Adrenal gland (tissue), 12 donors: ENCODE data around the gene PINK1. TPM values are rescaled to one million over a fixed set of nuclear protein-coding genes. Genes with fewer than 3 reads are reported as not detected.
A peak's percentile ranks its signal among the peaks of the same experiment; 100 is the strongest.
"Not testable (repeated sequence)": the region's sequence is repeated elsewhere in the genome, so short reads cannot be mapped to it uniquely, and the experiment has no call there.

ENCODE experiments used
- DNase-seq, 7 donors: peaks; one replicate each; pipeline ENCODE4 v3.0.0-alpha.2; 2019 to 2020
- H3K27ac ChIP-seq, 5 donors: fragments of 200-600 bp; sonication (generic) in 4 of 5; 1 replicate in 3 of 5; 2 replicates in 2 of 5; pipeline versions ENCODE4 v1.5.1 to v1.8.0; 2016 to 2020; ENCODE audit warnings: mild to moderate bottlenecking in 1 of 5
- H3K27me3 ChIP-seq: fragments of 200-600 bp; 2 replicates; pipeline ENCODE4 v1.8.0; 2021
- H3K36me3 ChIP-seq, 2 donors: fragments of 200-600 bp; replicated peaks in 1 of 2; 1 replicate in 1 of 2; 2 replicates in 1 of 2; pipeline versions ENCODE4 v1.5.1 to v1.8.0; 2018 to 2022
- H3K4me1 ChIP-seq, 2 donors: fragments of 200-600 bp; replicated peaks in 1 of 2; 1 replicate in 1 of 2; 2 replicates in 1 of 2; pipeline versions ENCODE4 v1.5.1 to v1.8.0; 2018 to 2021
- H3K4me3 ChIP-seq, 4 donors: fragments of 200-600 bp; sonication (generic) in 3 of 4; one replicate each; pipeline ENCODE4 v1.5.1; 2016 to 2018
- H3K9me3 ChIP-seq, 3 donors: fragments of 200-600 bp; sonication (generic) in 1 of 3; replicated peaks in 1 of 3; 1 replicate in 2 of 3; 2 replicates in 1 of 3; pipeline versions ENCODE4 v1.5.1 to v1.8.0; 2016 to 2021
- POLR2A ChIP-seq, 2 donors: fragments of 450-650 bp; IDR thresholded peaks; one replicate each; pipeline ENCODE4 v1.6.1; 2017; ENCODE audit warnings: antibody characterized with exemption in 2 of 2, mild to moderate bottlenecking in 2 of 2, moderate library complexity in 1 of 2
- WGBS, 4 donors: extraction: QIAGEN DNeasy Blood & Tissue Kit in 2 of 4; methylation state at CpG; one replicate each; pipeline versions ENCODE4 v1.1.5 to v1.1.7; 2013 to 2017; 5-methylcytosine and 5-hydroxymethylcytosine counted together
- intact Hi-C, 2 donors: fragments of 100-400 bp; cut with DNase I; formaldehyde crosslinking; loops; one replicate each; pipeline versions ENCODE4 v1.14.1 to v1.15.0; 2022 to 2023
- polyA plus RNA-seq, 3 donors: library from polyadenylated mRNA; stranded (reverse); fragments of 200-250 nt in 2 of 3; fragments of 350-450 nt in 1 of 3; fragmentation: Illumina TruSeq in 1 of 3; extraction: RNeasy Lipid Tissue Mini Kit (QIAGEN cat#74804) in 1 of 3; gene quantifications; one replicate each; pipeline ENCODE4 v1.2.3, GENCODE V29; 2013 to 2014
- total RNA-seq, 9 donors: library from RNA; depleted of rRNA in 4 of 9; stranded (reverse); fragments of >200 nt in 4 of 9; fragments of 120-200 nt in 1 of 9; fragmentation: NEBNext Ultra II Directional in 1 of 9; extraction: Animal tissue kit (Norgen Biotek cat#: 25700) in 1 of 9; gene quantifications; one replicate each; pipeline versions ENCODE4 v1.1.0 to v1.2.4, GENCODE V29; 2013 to 2023
- TF ChIP-seq, protein P1 (sequence below), 6 experiments: fragments of 450-650 bp in 4 of 6; fragments of 200-600 bp in 2 of 6; sonication (generic) in 1 of 6; IDR thresholded peaks; 1 replicate in 5 of 6; 2 replicates in 1 of 6; pipeline versions ENCODE4 v1.5.1 to v1.8.0; 2016 to 2021; ENCODE audit warnings: antibody characterized with exemption in 6 of 6, mild to moderate bottlenecking in 2 of 6, moderate library complexity in 1 of 6
- donor health status: healthy with polysubstance abuse.
- donor health status: Bipolar disorder and iron deficiency.
- donor health status: DM: yes; HTN: yes; CAD: no.
- donor health status: DM: no; HTN: no; CAD: no.
- donor health status: DM: no; HTN: no; CAD: no.
- donor health status: DM: yes; HTN: yes; CAD: no.

PINK1 gene
- total and polyA plus RNA-seq, 12 donors: 98.4 to 586 (median 257) TPM

DNA sequence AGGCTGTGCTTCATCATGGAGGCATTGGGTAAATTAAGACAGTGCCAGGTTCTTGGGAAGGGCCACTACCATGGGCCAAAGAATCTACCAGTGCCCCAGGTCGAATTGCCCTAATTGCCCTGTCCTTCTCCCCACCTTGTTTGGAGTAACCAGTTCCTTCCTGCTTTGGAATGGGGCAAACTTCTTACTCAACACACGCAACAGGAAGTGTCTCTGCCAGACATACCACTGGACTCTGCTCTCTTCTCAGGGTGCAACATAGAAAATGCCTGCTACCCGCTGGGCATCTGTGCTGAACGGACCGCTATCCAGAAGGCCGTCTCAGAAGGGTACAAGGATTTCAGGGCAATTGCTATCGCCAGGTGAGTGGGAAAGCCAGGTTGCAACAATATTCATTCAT is 28.6 kb upstream of the PINK1 start:
- Histone ChIP-seq H3K9me3 (no peaks in the 10 kb centered on the region), H3K27ac (no peak overlapping the region), H3K4me3 (no peak overlapping the region), H3K4me1 (no peaks in the 10 kb centered on the region), H3K36me3 (no peaks in the 10 kb centered on the region), H3K27me3 (no peaks in the 10 kb centered on the region)
- intact Hi-C loops: no loop called here
- DNase-seq: no peak
- no peak for TF ChIP-seq POLR2A (IDR thresholded peaks at IDR 0.05)
- TF ChIP-seq, protein P1, sequence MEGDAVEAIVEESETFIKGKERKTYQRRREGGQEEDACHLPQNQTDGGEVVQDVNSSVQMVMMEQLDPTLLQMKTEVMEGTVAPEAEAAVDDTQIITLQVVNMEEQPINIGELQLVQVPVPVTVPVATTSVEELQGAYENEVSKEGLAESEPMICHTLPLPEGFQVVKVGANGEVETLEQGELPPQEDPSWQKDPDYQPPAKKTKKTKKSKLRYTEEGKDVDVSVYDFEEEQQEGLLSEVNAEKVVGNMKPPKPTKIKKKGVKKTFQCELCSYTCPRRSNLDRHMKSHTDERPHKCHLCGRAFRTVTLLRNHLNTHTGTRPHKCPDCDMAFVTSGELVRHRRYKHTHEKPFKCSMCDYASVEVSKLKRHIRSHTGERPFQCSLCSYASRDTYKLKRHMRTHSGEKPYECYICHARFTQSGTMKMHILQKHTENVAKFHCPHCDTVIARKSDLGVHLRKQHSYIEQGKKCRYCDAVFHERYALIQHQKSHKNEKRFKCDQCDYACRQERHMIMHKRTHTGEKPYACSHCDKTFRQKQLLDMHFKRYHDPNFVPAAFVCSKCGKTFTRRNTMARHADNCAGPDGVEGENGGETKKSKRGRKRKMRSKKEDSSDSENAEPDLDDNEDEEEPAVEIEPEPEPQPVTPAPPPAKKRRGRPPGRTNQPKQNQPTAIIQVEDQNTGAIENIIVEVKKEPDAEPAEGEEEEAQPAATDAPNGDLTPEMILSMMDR (IDR thresholded peaks at IDR 0.05): no peak
- 81 to 91% (median 85%) methylated on average over 7 of the region's 7 CpGs for WGBS, 4 donors

DNA sequence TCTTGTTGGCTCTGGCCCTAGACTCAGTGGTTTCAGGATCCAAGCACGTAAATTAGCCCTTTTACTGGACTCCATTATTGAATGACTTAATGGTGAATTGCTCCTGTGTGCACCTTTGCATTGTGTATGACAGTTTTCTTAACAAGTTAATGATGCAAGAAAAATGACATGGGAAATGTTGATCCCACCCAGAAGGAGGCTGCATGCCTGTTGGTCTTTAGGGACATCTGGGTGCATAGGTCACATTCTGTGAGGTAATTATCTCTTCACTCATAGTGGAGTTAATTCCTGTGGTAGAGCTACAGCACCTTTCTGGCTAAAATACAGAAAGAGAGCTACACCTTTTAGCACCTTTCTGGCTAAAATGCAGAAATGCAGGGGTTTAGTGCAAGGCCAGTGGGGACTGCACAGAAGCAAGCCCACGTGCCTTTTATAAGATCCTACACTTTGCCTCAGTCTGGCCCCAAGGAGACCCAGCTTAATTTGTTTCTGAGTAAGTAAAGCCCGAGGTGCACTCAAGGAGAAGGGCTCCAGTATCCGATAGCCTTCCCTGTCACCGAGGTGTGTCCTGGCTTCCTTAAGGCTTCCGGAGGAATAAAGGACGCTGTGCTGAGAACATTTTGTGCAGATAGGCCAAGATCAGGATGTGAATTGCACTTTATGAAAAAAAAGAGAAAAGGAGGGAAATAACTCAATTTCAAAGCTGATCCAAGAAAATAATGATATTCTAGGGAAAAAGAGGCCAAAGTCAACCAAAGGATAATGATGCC is 26.3 kb upstream of the PINK1 start:
- DNase-seq, H3K36me3 ChIP-seq, H3K27me3 ChIP-seq, H3K4me3 ChIP-seq, intact Hi-C loops, H3K4me1 ChIP-seq, H3K9me3 ChIP-seq: not testable (repeated sequence)
- WGBS, 4 donors: 68 to 85% (median 71%) methylated on average over 5 to 7 of the region's 7 CpGs
- peak overlapping the region in 3 of 5 donors; percentile 12 to 72 (median 26) for H3K27ac ChIP-seq

DNA sequence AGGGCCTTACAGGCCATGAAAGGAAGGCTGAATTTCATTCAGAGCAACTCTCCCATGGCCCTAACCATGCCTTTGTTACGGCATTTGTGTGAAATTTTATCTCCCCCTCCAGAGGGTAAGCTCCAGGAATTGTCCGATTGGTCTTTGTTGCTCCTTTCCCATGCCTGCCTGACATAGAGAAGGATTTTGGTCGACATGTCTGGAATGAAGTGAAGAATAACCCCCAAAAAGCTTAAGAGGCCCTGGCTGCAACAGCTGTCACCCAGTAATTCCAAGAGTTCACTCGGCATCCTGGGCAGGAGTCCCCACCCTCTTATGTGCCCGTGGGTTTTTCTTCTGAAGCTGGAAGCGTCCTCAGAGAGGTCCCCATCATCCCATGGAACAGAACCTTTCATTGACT is 23.7 kb upstream of the PINK1 start:
- Histone ChIP-seq H3K4me1 (peaks cover 8 to 15% of the 10 kb centered on the region in 2 donors), H3K27me3 (no peaks in the 10 kb centered on the region), H3K27ac (no peak overlapping the region), H3K4me3 (no peak overlapping the region), H3K36me3 (no peaks in the 10 kb centered on the region), H3K9me3 (no peaks in the 10 kb centered on the region)
- DNase-seq: no peak
- TF ChIP-seq, protein P1 (IDR thresholded peaks at IDR 0.05): no peak
- TF ChIP-seq POLR2A (IDR thresholded peaks at IDR 0.05): no peak
- intact Hi-C loops: no loop called here
- WGBS, 4 donors: 81 to 89% (median 87%) methylated on average over 6 of the region's 6 CpGs

DNA sequence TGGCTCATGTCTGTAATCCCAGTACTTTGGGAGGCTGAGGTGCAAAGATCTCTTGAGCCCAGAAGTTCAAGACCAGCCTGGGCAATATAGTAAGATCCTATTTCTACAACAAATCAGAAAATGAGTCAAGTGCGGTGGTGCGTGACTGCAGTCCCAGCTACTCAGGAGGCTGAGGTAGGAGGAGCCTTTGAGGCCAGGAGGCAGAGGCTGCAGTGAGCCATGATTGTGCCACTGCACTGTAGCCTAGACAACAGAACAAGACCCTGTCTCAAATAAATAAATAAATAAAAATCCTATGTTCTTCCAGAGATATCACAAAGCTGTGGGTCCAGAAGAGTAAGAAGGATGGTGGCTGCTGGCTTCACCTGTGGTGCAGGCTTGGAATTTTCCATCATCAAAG is 22.3 kb upstream of the PINK1 start:
- intact Hi-C loops: no loop called here
- Histone ChIP-seq H3K27ac (no peak overlapping the region), H3K4me3 (no peak overlapping the region), H3K9me3 (no peaks in the 10 kb centered on the region), H3K4me1 (peaks cover 10 to 18% of the 10 kb centered on the region in 2 donors), H3K36me3 (no peaks in the 10 kb centered on the region), H3K27me3 (no peaks in the 10 kb centered on the region)
- TF ChIP-seq, protein P1 (IDR thresholded peaks at IDR 0.05): no peak
- TF ChIP-seq POLR2A (IDR thresholded peaks at IDR 0.05): no peak
- no peak for DNase-seq
- 79 to 100% (median 96%) methylated on average over 2 of the region's 2 CpGs for WGBS, 4 donors

DNA sequence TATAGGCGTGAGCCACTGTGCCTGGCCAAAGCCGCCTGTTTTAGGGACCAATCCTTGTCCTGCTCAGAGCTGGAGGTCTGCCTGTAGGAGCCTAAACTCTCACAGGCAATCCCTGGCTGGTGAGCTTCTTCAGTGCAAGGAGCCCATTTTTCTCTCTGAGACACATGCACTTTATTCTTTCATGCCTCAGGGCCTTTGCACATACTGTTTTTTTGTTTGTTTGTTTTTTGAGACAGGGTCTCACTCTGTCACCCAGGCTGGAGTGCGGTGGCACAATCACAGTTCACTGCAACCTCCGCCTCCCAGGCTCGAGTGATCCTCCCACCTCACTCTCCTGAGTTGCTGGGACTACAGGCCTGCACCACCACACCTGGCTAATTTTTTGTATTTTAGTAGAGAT is 21.6 kb upstream of the PINK1 start:
- intact Hi-C loops: no loop called here
- Histone ChIP-seq H3K36me3 (no peaks in the 10 kb centered on the region), H3K27me3 (no peaks in the 10 kb centered on the region), H3K4me3 (no peak overlapping the region), H3K4me1 (peaks cover 16 to 25% of the 10 kb centered on the region in 2 donors), H3K27ac (no peak overlapping the region), H3K9me3 (no peaks in the 10 kb centered on the region)
- no peak for DNase-seq
- TF ChIP-seq POLR2A (IDR thresholded peaks at IDR 0.05): no peak
- TF ChIP-seq, protein P1 (IDR thresholded peaks at IDR 0.05): no peak
- WGBS, 4 donors: 93 to 97% (median 95%) methylated on average over 5 of the region's 5 CpGs
